ENCODE data around the gene DLG1. TPM values are rescaled to one million over a fixed set of nuclear protein-coding genes. Genes with fewer than 3 reads are reported as not detected.

Gene DLG1
- total RNA-seq, 2 experiments from 2014 or later, result 48.9 to 95.1 TPM

DNA sequence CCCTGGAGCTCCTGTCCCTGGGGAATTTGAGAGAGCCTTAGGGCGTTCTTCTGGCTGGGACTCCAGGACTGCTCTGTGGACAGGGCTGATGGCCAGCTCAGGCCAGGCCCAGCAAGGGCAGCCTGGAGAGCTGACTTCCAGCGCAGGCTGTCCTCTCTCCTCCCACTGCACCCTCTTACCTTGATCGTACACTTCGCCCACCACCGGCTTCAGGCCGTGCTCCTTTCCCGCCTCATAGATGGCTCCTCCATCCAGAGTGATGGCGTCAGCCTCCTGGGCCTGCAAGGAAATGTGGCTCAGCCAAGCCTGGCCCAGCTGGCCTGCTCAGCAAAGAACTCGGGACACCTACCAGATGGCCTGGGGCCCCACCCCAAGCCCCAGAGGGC lies 271.9 kb downstream of the DLG1 start:
- Histone ChIP-seq H3K9me2 (ENCODE audit: insufficient read depth, low read length) (no peaks in the 10 kb centered on the region), H4K20me1 (ENCODE audit: insufficient read depth, low read length) (no peaks in the 10 kb centered on the region), H3K4me1 (ENCODE audit: insufficient read depth, low read length, poor library complexity, severe bottlenecking) (peaks cover 39% of the 10 kb centered on the region), H3K4me3 (ENCODE audit: low read depth, low read length, poor library complexity, severe bottlenecking) (no peak overlapping the region), H3K9me3 (ENCODE audit: low read length) (no peaks in the 10 kb centered on the region), H3K36me3 (ENCODE audit: insufficient read depth, low read length) (no peaks in the 10 kb centered on the region), H2AFZ (ENCODE audit: low read length) (no peak overlapping the region), H3K4me2 (ENCODE audit: low read length) (no peak overlapping the region), H3K79me2 (ENCODE audit: insufficient read depth, low read depth, low read length) (no peaks in the 10 kb centered on the region), H3K27ac (ENCODE audit: low read depth, low read length, poor library complexity, severe bottlenecking) (no peak overlapping the region)
- intact Hi-C loops (cut with micrococcal nuclease; ENCODE audit: unreplicated experiment), result no loop called here
- DNase-seq (ENCODE audit: low spot score), result no peak
- POLR2A ChIA-PET, result no interaction called here
- BruUV-seq (replicated peaks), result no TSS peak
- TF ChIP-seq, protein P1, sequence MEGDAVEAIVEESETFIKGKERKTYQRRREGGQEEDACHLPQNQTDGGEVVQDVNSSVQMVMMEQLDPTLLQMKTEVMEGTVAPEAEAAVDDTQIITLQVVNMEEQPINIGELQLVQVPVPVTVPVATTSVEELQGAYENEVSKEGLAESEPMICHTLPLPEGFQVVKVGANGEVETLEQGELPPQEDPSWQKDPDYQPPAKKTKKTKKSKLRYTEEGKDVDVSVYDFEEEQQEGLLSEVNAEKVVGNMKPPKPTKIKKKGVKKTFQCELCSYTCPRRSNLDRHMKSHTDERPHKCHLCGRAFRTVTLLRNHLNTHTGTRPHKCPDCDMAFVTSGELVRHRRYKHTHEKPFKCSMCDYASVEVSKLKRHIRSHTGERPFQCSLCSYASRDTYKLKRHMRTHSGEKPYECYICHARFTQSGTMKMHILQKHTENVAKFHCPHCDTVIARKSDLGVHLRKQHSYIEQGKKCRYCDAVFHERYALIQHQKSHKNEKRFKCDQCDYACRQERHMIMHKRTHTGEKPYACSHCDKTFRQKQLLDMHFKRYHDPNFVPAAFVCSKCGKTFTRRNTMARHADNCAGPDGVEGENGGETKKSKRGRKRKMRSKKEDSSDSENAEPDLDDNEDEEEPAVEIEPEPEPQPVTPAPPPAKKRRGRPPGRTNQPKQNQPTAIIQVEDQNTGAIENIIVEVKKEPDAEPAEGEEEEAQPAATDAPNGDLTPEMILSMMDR (conservative IDR thresholded peaks at IDR 0.05; ENCODE audit: low read length), result no peak
- no peak for TF ChIP-seq EZH2phosphoT487 (IDR thresholded peaks at IDR 0.05; ENCODE audit: borderline replicate concordance, low read depth, low read length)
- CTCF ChIA-PET (ENCODE audit: unreplicated experiment), result interaction anchor here (0.9 kb wide), 1 partner anchor 10 kb away, joined by 3 read pairs; no protein-coding TSS in a partner anchor

DNA sequence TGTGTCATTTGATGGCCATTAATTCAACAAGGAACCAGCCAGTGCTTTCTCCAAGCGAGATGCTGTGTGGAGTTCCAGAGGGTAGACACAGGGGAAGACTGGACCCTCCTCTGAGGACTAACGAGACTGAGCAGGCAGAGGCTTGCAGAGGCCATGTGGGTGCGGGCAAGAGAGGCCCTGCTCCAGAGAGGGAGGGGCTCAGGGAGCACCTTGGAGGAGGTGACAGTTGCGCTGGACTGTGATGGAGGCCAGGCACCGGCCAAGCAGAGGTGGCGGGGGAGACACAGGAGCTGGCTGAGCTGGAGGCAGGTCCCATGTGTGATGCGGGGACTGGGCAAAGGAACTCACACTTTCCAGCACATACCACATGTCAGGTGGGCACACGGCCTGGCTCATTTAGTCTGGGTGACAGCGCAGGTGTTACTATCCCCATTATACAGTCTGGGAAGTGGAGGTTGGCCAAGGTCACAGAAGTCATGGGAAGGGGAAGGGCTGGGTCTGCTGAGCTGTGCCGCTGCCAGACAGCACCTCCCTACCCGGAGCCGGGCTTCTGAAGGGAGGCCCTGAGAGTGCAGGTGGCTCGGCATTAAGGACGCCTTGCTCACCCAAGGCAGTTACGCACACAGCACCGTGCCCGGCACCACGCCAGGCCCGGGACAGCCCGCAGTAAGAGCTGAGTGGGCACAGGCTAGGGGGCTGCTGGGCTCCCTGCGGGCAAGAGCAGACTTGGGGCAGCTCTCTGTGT lies 272.5 kb downstream of the DLG1 start:
- Histone ChIP-seq H3K4me2 (ENCODE audit: low read length) (no peak overlapping the region), H3K4me1 (ENCODE audit: insufficient read depth, low read length, poor library complexity, severe bottlenecking) (peaks cover 39% of the 10 kb centered on the region), H3K9me3 (ENCODE audit: low read length) (no peaks in the 10 kb centered on the region), H3K9me2 (ENCODE audit: insufficient read depth, low read length) (no peaks in the 10 kb centered on the region), H3K4me3 (ENCODE audit: low read depth, low read length, poor library complexity, severe bottlenecking) (no peak overlapping the region), H3K79me2 (ENCODE audit: insufficient read depth, low read depth, low read length) (no peaks in the 10 kb centered on the region), H2AFZ (ENCODE audit: low read length) (no peak overlapping the region), H3K36me3 (ENCODE audit: insufficient read depth, low read length) (no peaks in the 10 kb centered on the region), H4K20me1 (ENCODE audit: insufficient read depth, low read length) (no peaks in the 10 kb centered on the region), H3K27ac (ENCODE audit: low read depth, low read length, poor library complexity, severe bottlenecking) (no peak overlapping the region)
- no peak for TF ChIP-seq EZH2phosphoT487 (IDR thresholded peaks at IDR 0.05; ENCODE audit: borderline replicate concordance, low read depth, low read length)
- TF ChIP-seq, protein P1 (conservative IDR thresholded peaks at IDR 0.05; ENCODE audit: low read length), result no peak
- DNase-seq (ENCODE audit: low spot score), result no peak
- POLR2A ChIA-PET, result no interaction called here
- intact Hi-C loops (cut with micrococcal nuclease; ENCODE audit: unreplicated experiment), result no loop called here
- no TSS peak for BruUV-seq (replicated peaks)
- CTCF ChIA-PET (ENCODE audit: unreplicated experiment), result interaction anchor here (0.9 kb wide), 1 partner anchor 10 kb away, joined by 3 read pairs; no protein-coding TSS in a partner anchor
